Naive thymus-derived CD4-positive, alpha-beta T cell (primary cell): ENCODE measurements around the gene C5orf47. TPM values are rescaled to one million over a fixed set of nuclear protein-coding genes. Genes with fewer than 3 reads are reported as not detected.

Source experiments
- ATAC-seq: fragments of 150-1000 bp; cut with Tn5 transposase; 2 replicates; pipeline ENCODE4 v1.10.0; 2021; ENCODE audit warnings: mild to moderate bottlenecking, moderate library complexity
- CTCF ChIA-PET: fragments of 350-600 bp; sonication (Branson Sonifier 250); formaldehyde crosslinking; loops from one replicate; lab custom pipeline; 2021; ENCODE audit warnings: antibody characterized with exemption; lab: Charles Lee
- POLR2A ChIA-PET: fragments of 350-600 bp; sonication (Branson Sonifier 250); formaldehyde crosslinking; loops from one replicate; lab custom pipeline; 2021; ENCODE audit warnings: antibody characterized with exemption, inconsistent platforms; lab: Charles Lee
- DNase-seq, 9 donors: peaks; one replicate each; pipeline versions ENCODE4 v3.0.0 to v3.0.0-alpha.2; 2020 to 2022; ENCODE audit warnings: mixed read lengths in 1 of 9
- H3K27ac ChIP-seq: one replicate; pipeline ENCODE4 v1.7.0; 2013; ENCODE audit warnings: mild to moderate bottlenecking, low read depth, low read length, moderate library complexity
- H3K27me3 ChIP-seq, 2 donors: one replicate each; pipeline ENCODE4 v1.7.0; 2013; ENCODE audit warnings: low read length in 2 of 2, mild to moderate bottlenecking in 2 of 2, moderate library complexity in 2 of 2; ENCODE audit not compliant: control insufficient read depth in 2 of 2, insufficient read depth in 2 of 2
- H3K36me3 ChIP-seq, 3 experiments: 1 replicate in 2 of 3; 2 replicates in 1 of 3; pipeline ENCODE4 v1.7.0; 2013; ENCODE audit warnings: low read length in 3 of 3, mild to moderate bottlenecking in 3 of 3, moderate library complexity in 1 of 3; ENCODE audit not compliant: insufficient read depth in 3 of 3, control insufficient read depth in 2 of 3
- H3K4me1 ChIP-seq, 2 donors: one replicate each; pipeline ENCODE4 v1.7.0; 2013; ENCODE audit warnings: low read length in 2 of 2, mild to moderate bottlenecking in 2 of 2, moderate library complexity in 1 of 2; ENCODE audit not compliant: control insufficient read depth in 2 of 2, insufficient read depth in 2 of 2
- H3K4me3 ChIP-seq: 2 replicates; pipeline ENCODE4 v1.7.0; 2013; ENCODE audit warnings: mild to moderate bottlenecking, low read length
- H3K9me3 ChIP-seq, 3 experiments: 1 replicate in 2 of 3; 2 replicates in 1 of 3; pipeline ENCODE4 v1.7.0; 2013; ENCODE audit warnings: low read length in 3 of 3; ENCODE audit not compliant: control insufficient read depth in 2 of 3
- H3K27ac Mint-ChIP-seq, 9 donors: one replicate each; pipeline ENCODE4 v1.8.0; 2020 to 2022; ENCODE audit warnings: mixed read lengths in 9 of 9, mild to moderate bottlenecking in 8 of 9, moderate library complexity in 5 of 9, inconsistent platforms in 2 of 9
- H3K27me3 Mint-ChIP-seq, 5 donors: one replicate each; pipeline ENCODE4 v1.8.0; 2021 to 2022; ENCODE audit warnings: mixed read lengths in 5 of 5, mild to moderate bottlenecking in 1 of 5
- H3K36me3 Mint-ChIP-seq, 5 donors: one replicate each; pipeline ENCODE4 v1.8.0; 2020 to 2022; ENCODE audit warnings: mixed read lengths in 5 of 5, mild to moderate bottlenecking in 3 of 5, inconsistent platforms in 1 of 5
- H3K4me1 Mint-ChIP-seq, 7 donors: one replicate each; pipeline ENCODE4 v1.8.0; 2020 to 2022; ENCODE audit warnings: mixed read lengths in 7 of 7, mild to moderate bottlenecking in 3 of 7, inconsistent platforms in 1 of 7
- H3K4me3 Mint-ChIP-seq, 10 donors: one replicate each; pipeline ENCODE4 v1.8.0; 2020 to 2022; ENCODE audit warnings: mild to moderate bottlenecking in 10 of 10, mixed read lengths in 10 of 10, moderate library complexity in 6 of 10, inconsistent platforms in 2 of 10
- H3K9me3 Mint-ChIP-seq, 11 donors: one replicate each; pipeline ENCODE4 v1.8.0; 2020 to 2022; ENCODE audit warnings: mixed read lengths in 11 of 11, mild to moderate bottlenecking in 4 of 11, inconsistent platforms in 1 of 11, moderate library complexity in 1 of 11
- intact Hi-C, 2 donors: fragments of 100-400 bp; cut with micrococcal nuclease; formaldehyde crosslinking; loops; one replicate each; pipeline ENCODE4 v1.15.1; 2023
- polyA plus RNA-seq, 2 donors: library from polyadenylated mRNA; unstranded; fragments of 300-500 nt; fragmentation: Illumina TruSeq; gene quantifications; one replicate each; pipeline ENCODE4 v1.2.3, GENCODE V29; 2021
- total RNA-seq, 6 experiments: library from RNA in 5 of 6; stranded (reverse) in 5 of 6; gene quantifications; 1 replicate in 5 of 6; 2 replicates in 1 of 6; pipeline ENCODE4 v1.2.3 and lab custom pipeline; 2021 to 2026

Gene C5orf47
- not detected for total RNA-seq
- not detected for polyA plus RNA-seq
- not detected for total RNA-seq (lab: John Stamatoyannopoulos, UW)

GRCh38 chr5:173988554-173989431, at the start of gene C5orf47:
Gene C5orf47 (plus strand): TSS chr5:173989170. CDS start chr5:173989264, 94 bp downstream.
- H3K36me3 Mint-ChIP-seq, result no peaks in the 10 kb centered on the region
- ChIA-PET POLR2A (no interaction called here), CTCF (interaction anchor here (0.6 kb wide), 1 partner anchor 695 kb away, joined by 3 read pairs; no protein-coding TSS in a partner anchor)
- no peaks in the 10 kb centered on the region for H3K27me3 ChIP-seq
- H3K36me3 ChIP-seq, result no peaks in the 10 kb centered on the region
- no peaks in the 10 kb centered on the region for H3K9me3 ChIP-seq
- DNase-seq (no peak), ATAC-seq (no peak)
- no peaks in the 10 kb centered on the region for H3K9me3 Mint-ChIP-seq
- H3K4me3 Mint-ChIP-seq, result no peak within 1 kb of the TSS
- intact Hi-C loops, result no loop called here
- no peak within 1 kb of the TSS for H3K27ac ChIP-seq
- no peaks in the 10 kb centered on the region for H3K4me1 ChIP-seq
- no peaks in the 10 kb centered on the region for H3K4me1 Mint-ChIP-seq
- H3K4me3 ChIP-seq, result no peak within 1 kb of the TSS
- H3K27ac Mint-ChIP-seq, result no peak within 1 kb of the TSS
- peaks cover 0 to 22% (median 12%) of the 10 kb centered on the region in 5 donors for H3K27me3 Mint-ChIP-seq

- Histone ChIP-seq H3K27ac (no peak overlapping the region), H3K36me3 (peaks cover 0 to 8% (median 5%) of the 10 kb centered on the region in 3 experiments), H3K9me3 (no peaks in the 10 kb centered on the region), H3K4me3 (no peak overlapping the region), H3K27me3 (no peaks in the 10 kb centered on the region), H3K4me1 (no peaks in the 10 kb centered on the region)
- ATAC-seq, result no peak
- no peak overlapping the region for H3K27ac Mint-ChIP-seq
- H3K9me3 Mint-ChIP-seq, result no peaks in the 10 kb centered on the region
- H3K36me3 Mint-ChIP-seq, result peaks cover 0 to 11% (median 1%) of the 10 kb centered on the region in 5 donors
- POLR2A ChIA-PET, result interaction anchor here (0.6 kb wide), 1 partner anchor 34 kb away, joined by 3 read pairs; no protein-coding TSS in a partner anchor
- peaks cover 0 to 16% (median 4%) of the 10 kb centered on the region in 7 donors for H3K4me1 Mint-ChIP-seq
- CTCF ChIA-PET, result no interaction called here
- no peak for DNase-seq
- intact Hi-C loops, result no loop called here
- H3K27me3 Mint-ChIP-seq, result no peaks in the 10 kb centered on the region
- H3K4me3 Mint-ChIP-seq, result no peak overlapping the region
Observed at GRCh38 chr5:173940269-173940668, 48.7 kb upstream of the C5orf47 start.

- H3K4me1 Mint-ChIP-seq, result peaks cover 0 to 11% (median 4%) of the 10 kb centered on the region in 7 donors
- CTCF ChIA-PET, result interaction anchor here (0.5 to 1.0 kb wide), 5 partner anchors 10 to 1477 kb away, joined by 3 to 4 read pairs (median 3); no protein-coding TSS in a partner anchor
- Histone ChIP-seq H3K4me3 (no peak overlapping the region), H3K27ac (no peak overlapping the region), H3K9me3 (no peaks in the 10 kb centered on the region), H3K4me1 (no peaks in the 10 kb centered on the region), H3K36me3 (peaks cover 0 to 17% (median 9%) of the 10 kb centered on the region in 3 experiments), H3K27me3 (no peaks in the 10 kb centered on the region)
- H3K27me3 Mint-ChIP-seq, result no peaks in the 10 kb centered on the region
- intact Hi-C loops, result no loop called here
- no peak overlapping the region for H3K27ac Mint-ChIP-seq
- H3K36me3 Mint-ChIP-seq, result peaks cover 0 to 17% (median 6%) of the 10 kb centered on the region in 5 donors
- POLR2A ChIA-PET, result interaction anchor here (0.8 kb wide), 1 partner anchor 19 kb away, joined by 3 read pairs; no protein-coding TSS in a partner anchor
- no peaks in the 10 kb centered on the region for H3K9me3 Mint-ChIP-seq
- ATAC-seq (no peak), DNase-seq (no peak)
- H3K4me3 Mint-ChIP-seq, result no peak overlapping the region
Observed at GRCh38 chr5:173941102-173941501, 47.9 kb upstream of the C5orf47 start.

GRCh38 chr5:173941758-173942401, 47.1 kb upstream of the C5orf47 start:
- peaks cover 1 to 25% (median 8%) of the 10 kb centered on the region in 5 donors for H3K36me3 Mint-ChIP-seq
- DNase-seq (no peak), ATAC-seq (no peak)
- Histone ChIP-seq H3K4me1 (no peaks in the 10 kb centered on the region), H3K4me3 (no peak overlapping the region), H3K36me3 (peaks cover 0 to 20% (median 9%) of the 10 kb centered on the region in 3 experiments), H3K27ac (no peak overlapping the region), H3K27me3 (no peaks in the 10 kb centered on the region), H3K9me3 (no peaks in the 10 kb centered on the region)
- CTCF ChIA-PET, result interaction anchor here (0.5 to 1.0 kb wide), 4 partner anchors 11 to 1462 kb away, joined by 3 to 4 read pairs (median 3); no protein-coding TSS in a partner anchor
- H3K27me3 Mint-ChIP-seq, result no peaks in the 10 kb centered on the region
- H3K9me3 Mint-ChIP-seq, result no peaks in the 10 kb centered on the region
- H3K4me1 Mint-ChIP-seq, result peaks cover 0 to 11% (median 4%) of the 10 kb centered on the region in 7 donors
- intact Hi-C loops, result no loop called here
- POLR2A ChIA-PET, result no interaction called here
- H3K27ac Mint-ChIP-seq, result peak overlapping the region in 1 of 9 donors; percentile 53
- no peak overlapping the region for H3K4me3 Mint-ChIP-seq

GRCh38 chr5:173944511-173944910, 44.5 kb upstream of the C5orf47 start:
- Histone ChIP-seq H3K4me1 (no peaks in the 10 kb centered on the region), H3K9me3 (no peaks in the 10 kb centered on the region), H3K27me3 (no peaks in the 10 kb centered on the region), H3K36me3 (peaks cover 0 to 25% (median 9%) of the 10 kb centered on the region in 3 experiments), H3K27ac (no peak overlapping the region), H3K4me3 (no peak overlapping the region)
- Mint-ChIP-seq H3K4me3 (no peak overlapping the region), H3K4me1 (peaks cover 0 to 10% (median 0%) of the 10 kb centered on the region in 7 donors), H3K27ac (no peak overlapping the region), H3K9me3 (no peaks in the 10 kb centered on the region), H3K27me3 (no peaks in the 10 kb centered on the region), H3K36me3 (peaks cover 8 to 34% (median 14%) of the 10 kb centered on the region in 5 donors)
- ChIA-PET CTCF (no interaction called here), POLR2A (interaction anchor here (0.6 kb wide), 1 partner anchor 10 kb away, joined by 3 read pairs; no protein-coding TSS in a partner anchor)
- intact Hi-C loops, result no loop called here
- ATAC-seq, result no peak
- DNase-seq, result no peak

- Mint-ChIP-seq H3K27ac (peak overlapping the region in 1 of 9 donors; percentile 9), H3K9me3 (no peaks in the 10 kb centered on the region), H3K4me3 (no peak overlapping the region), H3K36me3 (peaks cover 12 to 38% (median 18%) of the 10 kb centered on the region in 5 donors), H3K27me3 (no peaks in the 10 kb centered on the region), H3K4me1 (peaks cover 0 to 10% (median 0%) of the 10 kb centered on the region in 7 donors)
- no peaks in the 10 kb centered on the region for H3K9me3 ChIP-seq
- no peaks in the 10 kb centered on the region for H3K27me3 ChIP-seq
- no peak overlapping the region for H3K27ac ChIP-seq
- intact Hi-C loops, result no loop called here
- H3K4me1 ChIP-seq, result no peaks in the 10 kb centered on the region
- no peak for DNase-seq
- peaks cover 0 to 30% (median 9%) of the 10 kb centered on the region in 3 experiments for H3K36me3 ChIP-seq
- no peak overlapping the region for H3K4me3 ChIP-seq
- ChIA-PET POLR2A (interaction anchor here (0.6 kb wide), 1 partner anchor 950 kb away, joined by 3 read pairs; no protein-coding TSS in a partner anchor), CTCF (no interaction called here)
- no peak for ATAC-seq
Observed at GRCh38 chr5:173945160-173945559, 43.8 kb upstream of the C5orf47 start.
